Umbilical cord (tissue), 2 donors: Measurements from ENCODE around the gene C11orf52. TPM values are rescaled to one million over a fixed set of nuclear protein-coding genes. Genes with fewer than 3 reads are reported as not detected.

Experiments used
- DNase-seq: peaks from one replicate; pipeline ENCODE4 v3.0.0-alpha.2; 2015; ENCODE audit warnings: low spot score
- total RNA-seq: library from RNA; depleted of rRNA; stranded (reverse); fragments of >200 nt; gene quantifications from one replicate; pipeline ENCODE4 v1.2.3, GENCODE V29; 2014; ENCODE audit warnings: low replicate concordance; ENCODE audit not compliant: insufficient read depth

Gene C11orf52
- total RNA-seq, 1 donor from 2014 or later = 1.9 TPM

DNA sequence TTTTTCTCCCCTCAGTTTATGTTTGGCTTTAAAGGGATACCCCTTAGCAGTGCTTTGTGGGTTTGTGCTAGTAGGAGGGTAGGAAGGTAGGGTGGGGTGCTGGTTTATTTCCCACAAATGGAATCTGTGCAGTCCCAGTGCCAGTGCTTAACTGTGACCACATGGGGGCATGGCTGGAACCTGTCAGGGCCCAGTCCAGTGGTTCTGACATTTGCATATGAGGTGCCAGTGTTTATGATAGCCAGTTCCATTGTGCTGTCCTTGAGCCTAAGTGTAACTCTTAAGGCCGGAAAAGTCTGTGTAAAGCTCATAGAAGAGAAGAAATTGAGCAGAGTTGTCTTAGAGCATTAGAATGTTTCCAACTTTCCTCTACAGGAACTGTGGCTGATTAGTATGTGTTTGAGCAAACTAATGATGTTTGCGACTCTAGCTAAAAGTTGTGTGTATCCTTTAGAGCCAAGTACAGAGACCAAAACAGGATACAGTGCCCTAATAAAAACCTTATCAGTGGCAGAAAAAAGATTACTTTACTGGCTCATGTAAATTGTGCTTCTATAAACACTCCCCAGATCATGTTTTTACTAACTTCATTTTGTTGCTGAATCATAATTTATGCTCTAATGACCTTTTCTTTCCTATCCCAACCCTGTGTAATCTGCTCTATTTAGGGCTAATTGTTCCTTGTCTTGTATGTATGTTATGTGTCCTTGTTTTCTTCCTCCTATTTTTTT is 56.5 kb downstream of the C11orf52 start:
- no peak for DNase-seq

DNA sequence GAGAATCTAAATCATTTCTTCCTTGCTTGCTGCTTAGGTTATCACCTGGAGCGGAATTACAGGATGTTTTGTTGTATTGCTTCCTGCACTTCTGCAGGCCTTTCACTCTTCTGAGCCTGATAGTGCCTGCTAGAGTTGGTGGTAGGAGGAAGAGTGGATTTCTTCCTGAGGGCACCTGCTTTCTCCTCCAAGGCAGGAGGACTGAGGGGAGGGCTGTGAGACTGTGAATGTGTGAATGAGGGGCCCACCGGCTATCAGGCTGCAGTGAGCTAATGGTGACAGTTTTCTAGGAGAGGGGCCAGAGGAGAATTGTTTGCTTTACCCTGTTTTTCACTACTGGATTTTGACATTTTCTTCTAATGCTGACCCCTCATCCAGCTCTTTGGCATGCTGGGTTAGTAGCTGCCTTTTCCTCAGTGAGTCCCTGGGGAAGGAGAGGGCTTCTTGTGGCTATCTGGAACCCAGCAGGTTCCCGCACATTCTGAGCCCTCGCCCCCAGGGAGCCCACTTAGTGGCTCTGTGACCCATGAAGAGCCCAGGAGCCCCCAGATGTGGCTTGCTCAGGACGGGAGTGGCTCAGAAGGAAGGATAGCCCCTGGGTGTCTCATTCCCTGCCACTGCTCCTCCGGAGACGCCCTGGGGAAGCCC is 57.5 kb downstream of the C11orf52 start:
- DNase-seq = no peak

Other genes with a start within 250 kb of the C11orf52 start
- gene PPP2R1B, start 152.5 kb upstream of the C11orf52 start, total RNA-seq = 19.7 TPM
- gene ALG9, start 47.3 kb upstream of the C11orf52 start, total RNA-seq = 54.7 TPM
- 0.48 TPM for gene FDXACB1, start 39.7 kb upstream of the C11orf52 start, total RNA-seq
- 35.2 TPM for gene CFAP68, start 39.4 kb upstream of the C11orf52 start, total RNA-seq
- 55.6 TPM for gene CRYAB, start 7.1 kb upstream of the C11orf52 start, total RNA-seq
- gene HSPB2, start 6.2 kb upstream of the C11orf52 start, total RNA-seq = not detected
- gene DIXDC1, start 18.4 kb downstream of the C11orf52 start, total RNA-seq = 79.0 TPM
- gene DLAT, start 106.5 kb downstream of the C11orf52 start, total RNA-seq = 16.6 TPM
- not detected for gene PIH1D2, start 155.1 kb downstream of the C11orf52 start, total RNA-seq
- 18.3 TPM for gene NKAPD1, start 155.4 kb downstream of the C11orf52 start, total RNA-seq
- 37.3 TPM for gene TIMM8B, start 167.8 kb downstream of the C11orf52 start, total RNA-seq
- gene SDHD, start 168.0 kb downstream of the C11orf52 start, total RNA-seq = 110 TPM
- 16.9 TPM for gene IL18, start 245.2 kb downstream of the C11orf52 start, total RNA-seq
- gene TEX12, start 248.5 kb downstream of the C11orf52 start, total RNA-seq = 3.1 TPM